WTC11 (cell line): ENCODE data around the gene BLOC1S4. TPM values are rescaled to one million over a fixed set of nuclear protein-coding genes. Genes with fewer than 3 reads are reported as not detected.

ENCODE experiments used
- ATAC-seq: fragments of 200-7000 bp; cut with Tn5 transposase; 2 replicates; pipeline ENCODE4 v1.10.0; 2021; ENCODE audit warnings: mild to moderate bottlenecking, moderate library complexity
- CTCF ChIA-PET: fragments of 300-600 bp; sonication (Branson Sonifier 250); formaldehyde crosslinking; loops from one replicate; lab custom pipeline; 2021; ENCODE audit warnings: antibody characterized with exemption; lab: Charles Lee
- POLR2A ChIA-PET: fragments of 350-600 bp; sonication (Branson Sonifier 250); formaldehyde crosslinking; loops from one replicate; lab custom pipeline; 2021; ENCODE audit warnings: antibody characterized with exemption; lab: Charles Lee
- DNase-seq: peaks from one replicate; pipeline ENCODE4 v3.0.0; 2021; ENCODE audit warnings: low spot score
- H3K27ac Mint-ChIP-seq: 2 replicates; pipeline ENCODE4 v1.8.0; 2021; ENCODE audit warnings: mixed read lengths
- H3K27me3 Mint-ChIP-seq: 2 replicates; pipeline ENCODE4 v1.8.0; 2021; ENCODE audit warnings: low read depth, mild to moderate bottlenecking, moderate library complexity, mixed read lengths
- H3K36me3 Mint-ChIP-seq: 2 replicates; pipeline ENCODE4 v1.8.0; 2021; ENCODE audit warnings: mixed read lengths
- H3K4me1 Mint-ChIP-seq: 2 replicates; pipeline ENCODE4 v1.8.0; 2022; ENCODE audit warnings: mixed read lengths
- H3K4me3 Mint-ChIP-seq: 2 replicates; pipeline ENCODE4 v1.8.0; 2021; ENCODE audit warnings: mild to moderate bottlenecking, moderate library complexity, mixed read lengths
- H3K9me3 Mint-ChIP-seq: 2 replicates; pipeline ENCODE4 v1.8.0; 2021; ENCODE audit warnings: mixed read lengths
- AR ChIP-seq: fragments of 250-450 bp; sonication (Bioruptor Pico); IDR thresholded peaks from 2 replicates; pipeline ENCODE4 v1.9.0; 2021; ENCODE audit warnings: mild to moderate bottlenecking
- ARID4B ChIP-seq: sonication (generic); formaldehyde crosslinking; IDR thresholded peaks from 2 replicates; pipeline ENCODE4 v1.8.0; 2023; ENCODE audit warnings: missing genetic modification reagents, mild to moderate bottlenecking, borderline replicate concordance
- CTCF ChIP-seq: fragments of 200-600 bp; IDR thresholded peaks from 2 replicates; pipeline ENCODE4 v1.8.0; 2022; ENCODE audit warnings: antibody characterized with exemption
- E2F1 ChIP-seq: sonication (generic); formaldehyde crosslinking; IDR thresholded peaks from 2 replicates; pipeline ENCODE4 v1.8.0; 2022; ENCODE audit warnings: mild to moderate bottlenecking, missing genetic modification reagents
- E2F4 ChIP-seq: sonication (generic); formaldehyde crosslinking; IDR thresholded peaks from 2 replicates; pipeline ENCODE4 v1.8.1; 2022; ENCODE audit warnings: low read depth, mild to moderate bottlenecking, moderate library complexity, missing genetic modification reagents, borderline replicate concordance
- GTF2I ChIP-seq: fragments of 250-450 bp; sonication (Bioruptor Pico); conservative IDR thresholded peaks from 2 replicates; pipeline ENCODE4 v1.4.0; 2021; ENCODE audit warnings: mild to moderate bottlenecking
- MAX ChIP-seq: sonication (generic); formaldehyde crosslinking; IDR thresholded peaks from 2 replicates; pipeline ENCODE4 v1.8.0; 2022; ENCODE audit warnings: mild to moderate bottlenecking, missing genetic modification reagents
- NR3C1 ChIP-seq: sonication (generic); formaldehyde crosslinking; conservative IDR thresholded peaks from 2 replicates; pipeline ENCODE4 v1.8.1; 2023; ENCODE audit warnings: low read depth, mild to moderate bottlenecking, missing genetic modification reagents
- SMAD4 ChIP-seq: sonication (generic); formaldehyde crosslinking; IDR thresholded peaks from 2 replicates; pipeline ENCODE4 v1.8.0; 2022; ENCODE audit warnings: mild to moderate bottlenecking, missing genetic modification reagents
- STAT6 ChIP-seq: sonication (generic); formaldehyde crosslinking; conservative IDR thresholded peaks from 2 replicates; pipeline ENCODE4 v1.8.1; 2023; ENCODE audit warnings: mild to moderate bottlenecking, low read depth, missing genetic modification reagents, moderate library complexity
- ZBTB21 ChIP-seq: sonication (generic); formaldehyde crosslinking; IDR thresholded peaks from 2 replicates; pipeline ENCODE4 v1.8.1; 2023; ENCODE audit warnings: mild to moderate bottlenecking, missing genetic modification reagents, borderline replicate concordance
- ZNF232 ChIP-seq: sonication (generic); formaldehyde crosslinking; IDR thresholded peaks from 2 replicates; pipeline ENCODE4 v1.8.0; 2022; ENCODE audit warnings: mild to moderate bottlenecking, missing genetic modification reagents
- ZNF317 ChIP-seq: sonication (generic); formaldehyde crosslinking; IDR thresholded peaks from 2 replicates; pipeline ENCODE4 v1.8.1; 2023; ENCODE audit warnings: low read depth, mild to moderate bottlenecking, moderate library complexity, missing genetic modification reagents, borderline replicate concordance
- total RNA-seq: library from RNA; stranded (reverse); gene quantifications from 3 replicates; pipeline ENCODE4 v1.2.3, GENCODE V29; 2021

Gene BLOC1S4
- total RNA-seq, 1 experiment from 2014 or later: 21.4 TPM

- Mint-ChIP-seq H3K36me3 (peaks cover 19% of the 10 kb centered on the region), H3K27ac (no peak overlapping the region), H3K4me3 (no peak overlapping the region), H3K9me3 (peaks cover 3% of the 10 kb centered on the region; the same call in 1 of the 2 replicates), H3K4me1 (peaks cover 25% of the 10 kb centered on the region), H3K27me3 (peaks cover 35% of the 10 kb centered on the region)
- DNase-seq (no peak), ATAC-seq (no peak)
- ChIA-PET POLR2A (no interaction called here), CTCF (interaction anchor here (4.6 kb wide), 1 partner anchor 8 kb away, joined by 56 read pairs; no protein-coding TSS in a partner anchor)
- TF ChIP-seq ZBTB21 (CRISPR knock-in tag) (no peak), NR3C1 (CRISPR knock-in tag) (no peak), E2F1 (no peak), ZNF317 (no peak), ZNF232 (CRISPR knock-in tag) (no peak), E2F4 (CRISPR knock-in tag) (no peak), MAX (CRISPR knock-in tag) (no peak), GTF2I (CRISPR knock-in tag) (no peak), SMAD4 (CRISPR knock-in tag) (no peak), STAT6 (no peak), AR (CRISPR knock-in tag) (no peak), CTCF (no peak), ARID4B (CRISPR knock-in tag) (no peak)
Observed at GRCh38 chr4:6671648-6672047, 44.3 kb upstream of the BLOC1S4 start.
